Coronary artery (tissue), 2 donors: Measurements from ENCODE around the gene IRF5.

Experiments
- DNase-seq: peaks from one replicate; pipeline ENCODE4 v3.0.0-alpha.2; 2017; ENCODE audit warnings: low spot score
- H3K27ac ChIP-seq, 2 donors: fragments of 200-600 bp; sonication (generic); one replicate each; pipeline ENCODE4 v1.5.1; 2016 to 2019
- H3K4me3 ChIP-seq: fragments of 200-600 bp; sonication (generic); 2 replicates; pipeline ENCODE4 v1.5.1; 2016; ENCODE audit warnings: mild to moderate bottlenecking, moderate library complexity
- CTCF ChIP-seq: fragments of 200-600 bp; sonication (generic); IDR thresholded peaks from one replicate; pipeline ENCODE4 v1.5.1; 2019; ENCODE audit warnings: antibody characterized with exemption

The IRF5 gene

GRCh38 chr7:128923411-128923800, 14.3 kb upstream of the IRF5 start:
- no peak overlapping the region for H3K4me3 ChIP-seq
- H3K27ac ChIP-seq: no peak overlapping the region
- TF ChIP-seq CTCF: no peak
- DNase-seq: peak; percentile 56

GRCh38 chr7:128924707-128925588, 12.8 kb upstream of the IRF5 start:
- no peak for DNase-seq
- TF ChIP-seq CTCF: no peak
- Histone ChIP-seq H3K27ac (no peak overlapping the region), H3K4me3 (no peak overlapping the region)

- DNase-seq: no peak
- H3K4me3 ChIP-seq: no peak overlapping the region
- H3K27ac ChIP-seq: no peak overlapping the region
- no peak for TF ChIP-seq CTCF
These were observed 9.4 kb upstream of the IRF5 start for GRCh38 chr7:128928159-128928813.

GRCh38 chr7:128928882-128929788, 8.6 kb upstream of the IRF5 start:
- H3K4me3 ChIP-seq: no peak overlapping the region
- DNase-seq: peak; percentile 41
- no peak for TF ChIP-seq CTCF
- no peak overlapping the region for H3K27ac ChIP-seq

GRCh38 chr7:128931190-128931798, 6.4 kb upstream of the IRF5 start:
- Histone ChIP-seq H3K27ac (no peak overlapping the region), H3K4me3 (no peak overlapping the region)
- TF ChIP-seq CTCF: no peak
- DNase-seq: peak; percentile 65

- Histone ChIP-seq H3K4me3 (no peak overlapping the region), H3K27ac (no peak overlapping the region)
- peak; percentile 68 for DNase-seq
- no peak for TF ChIP-seq CTCF
These were observed 5.5 kb upstream of the IRF5 start for GRCh38 chr7:128931965-128932861.
